CD4-positive, CD25-positive, alpha-beta regulatory T cell (primary cell): Measurements from ENCODE around the gene WNT10A. TPM values are rescaled to one million over a fixed set of nuclear protein-coding genes. Genes with fewer than 3 reads are reported as not detected.

Source experiments
- ATAC-seq, 2 donors: fragments of 150-1000 bp; cut with Tn5 transposase; one replicate each; pipeline ENCODE4 v1.10.0; 2021; ENCODE audit warnings: low read depth in 2 of 2, moderate number of reproducible peaks in 2 of 2, moderate library complexity in 1 of 2
- DNase-seq, 3 donors: peaks; one replicate each; pipeline versions ENCODE4 v3.0.0 to v3.0.0-alpha.2; 2012 to 2022; ENCODE audit warnings: mixed read lengths in 1 of 3
- H3K27ac ChIP-seq: one replicate; pipeline ENCODE4 v1.7.0; 2013; ENCODE audit warnings: mild to moderate bottlenecking, low read length; ENCODE audit not compliant: insufficient read depth, poor library complexity, severe bottlenecking
- H3K27me3 ChIP-seq: one replicate; pipeline ENCODE4 v1.7.0; 2013; ENCODE audit warnings: low read length; ENCODE audit not compliant: control insufficient read depth, insufficient read depth
- H3K36me3 ChIP-seq: one replicate; pipeline ENCODE4 v1.7.0; 2013; ENCODE audit warnings: mild to moderate bottlenecking, low read length, moderate library complexity; ENCODE audit not compliant: control insufficient read depth, insufficient read depth
- H3K4me1 ChIP-seq: 2 replicates; pipeline ENCODE4 v1.7.0; 2013; ENCODE audit warnings: mild to moderate bottlenecking, low read length; ENCODE audit not compliant: insufficient read depth, control insufficient read depth, poor library complexity, severe bottlenecking
- H3K4me3 ChIP-seq: one replicate; pipeline ENCODE4 v1.7.0; 2013; ENCODE audit warnings: low read depth, mild to moderate bottlenecking, low read length, moderate library complexity
- H3K9me3 ChIP-seq, 2 experiments: 1 replicate in 1 of 2; 2 replicates in 1 of 2; pipeline ENCODE4 v1.7.0; 2013; ENCODE audit warnings: low read length in 2 of 2, mild to moderate bottlenecking in 1 of 2, moderate library complexity in 1 of 2; ENCODE audit not compliant: control insufficient read depth in 2 of 2
- H3K27ac Mint-ChIP-seq, 3 donors: one replicate each; pipeline ENCODE4 v1.8.0; 2020 to 2022; ENCODE audit warnings: mild to moderate bottlenecking in 3 of 3, mixed read lengths in 3 of 3, moderate library complexity in 2 of 3
- H3K27me3 Mint-ChIP-seq: one replicate; pipeline ENCODE4 v1.8.0; 2022; ENCODE audit warnings: mild to moderate bottlenecking, mixed read lengths
- H3K36me3 Mint-ChIP-seq: one replicate; pipeline ENCODE4 v1.8.0; 2020; ENCODE audit warnings: mixed read lengths
- H3K4me1 Mint-ChIP-seq, 4 donors: one replicate each; pipeline ENCODE4 v1.8.0; 2020 to 2022; ENCODE audit warnings: mixed read lengths in 4 of 4, mild to moderate bottlenecking in 1 of 4
- H3K4me3 Mint-ChIP-seq, 4 donors: one replicate each; pipeline ENCODE4 v1.8.0; 2020 to 2022; ENCODE audit warnings: mild to moderate bottlenecking in 4 of 4, mixed read lengths in 4 of 4, moderate library complexity in 3 of 4
- H3K9me3 Mint-ChIP-seq, 7 donors: one replicate each; pipeline ENCODE4 v1.8.0; 2020 to 2022; ENCODE audit warnings: mixed read lengths in 7 of 7, mild to moderate bottlenecking in 3 of 7, moderate library complexity in 2 of 7
- polyA plus RNA-seq, 4 donors: library from polyadenylated mRNA; unstranded; fragments of 300-500 nt; fragmentation: Illumina TruSeq; gene quantifications; one replicate each; pipeline ENCODE4 v1.2.3, GENCODE V29; 2021
- total RNA-seq: library from RNA; stranded (reverse); gene quantifications from one replicate; pipeline ENCODE4 v1.2.3, GENCODE V29; 2022

WNT10A gene
- total and polyA plus RNA-seq, 5 donors from 2014 or later = 6.3 to 11.0 (median 9.9) TPM

GRCh38 chr2:218858671-218859555 is 21.7 kb upstream of the WNT10A start:
- Histone ChIP-seq H3K4me3 (no peak overlapping the region), H3K9me3 (no peaks in the 10 kb centered on the region), H3K27ac (no peak overlapping the region), H3K36me3 (no peaks in the 10 kb centered on the region), H3K4me1 (peaks cover 17% of the 10 kb centered on the region), H3K27me3 (peaks cover 36% of the 10 kb centered on the region)
- Mint-ChIP-seq H3K4me1 (peaks cover 0 to 34% (median 11%) of the 10 kb centered on the region in 4 donors), H3K27ac (no peak overlapping the region), H3K4me3 (peak overlapping the region in 3 of 4 donors; percentile 40 to 81 (median 69)), H3K27me3 (peaks cover 82% of the 10 kb centered on the region), H3K9me3 (peaks cover 0 to 6% (median 0%) of the 10 kb centered on the region in 7 donors), H3K36me3 (no peaks in the 10 kb centered on the region)
- ATAC-seq = no peak
- DNase-seq = no peak

- peaks cover 83% of the 10 kb centered on the region for H3K27me3 Mint-ChIP-seq
- peaks cover 17% of the 10 kb centered on the region for H3K4me1 ChIP-seq
- H3K36me3 Mint-ChIP-seq = no peaks in the 10 kb centered on the region
- H3K27me3 ChIP-seq = peaks cover 33% of the 10 kb centered on the region
- H3K27ac ChIP-seq = no peak within 1 kb of the TSS
- H3K9me3 ChIP-seq = no peaks in the 10 kb centered on the region
- peak within 1 kb of the TSS in 3 of 4 donors; percentile 40 to 81 (median 69) for H3K4me3 Mint-ChIP-seq
- H3K4me3 ChIP-seq = no peak within 1 kb of the TSS
- ATAC-seq (peak in 1 of 2 donors; percentile 16), DNase-seq (no peak)
- H3K36me3 ChIP-seq = no peaks in the 10 kb centered on the region
- peaks cover 0 to 34% (median 11%) of the 10 kb centered on the region in 4 donors for H3K4me1 Mint-ChIP-seq
- peak within 1 kb of the TSS in 1 of 3 donors; percentile 26 for H3K27ac Mint-ChIP-seq
- peaks cover 0 to 6% (median 0%) of the 10 kb centered on the region in 7 donors for H3K9me3 Mint-ChIP-seq
Measured at GRCh38 chr2:218859556-218859987, 21.1 kb upstream of the WNT10A start, which contains the start of gene WNT6. TSS of gene WNT6 (plus strand) at chr2:218859805. CDS start at chr2:218860038, 233 bp downstream.

- peaks cover 0 to 5% (median 0%) of the 10 kb centered on the region in 7 donors for H3K9me3 Mint-ChIP-seq
- Histone ChIP-seq H3K4me3 (no peak overlapping the region), H3K36me3 (no peaks in the 10 kb centered on the region), H3K9me3 (no peaks in the 10 kb centered on the region), H3K27ac (no peak overlapping the region), H3K27me3 (peaks cover 33% of the 10 kb centered on the region), H3K4me1 (peaks cover 17% of the 10 kb centered on the region)
- no peaks in the 10 kb centered on the region for H3K36me3 Mint-ChIP-seq
- H3K4me1 Mint-ChIP-seq = peaks cover 0 to 34% (median 11%) of the 10 kb centered on the region in 4 donors
- H3K27me3 Mint-ChIP-seq = peaks cover 81% of the 10 kb centered on the region
- peak overlapping the region in 2 of 4 donors; percentile 64 to 74 for H3K4me3 Mint-ChIP-seq
- no peak for DNase-seq
- peak overlapping the region in 1 of 3 donors; percentile 26 for H3K27ac Mint-ChIP-seq
- ATAC-seq = no peak
Measured at GRCh38 chr2:218859988-218860831, 20.4 kb upstream of the WNT10A start.

DNA sequence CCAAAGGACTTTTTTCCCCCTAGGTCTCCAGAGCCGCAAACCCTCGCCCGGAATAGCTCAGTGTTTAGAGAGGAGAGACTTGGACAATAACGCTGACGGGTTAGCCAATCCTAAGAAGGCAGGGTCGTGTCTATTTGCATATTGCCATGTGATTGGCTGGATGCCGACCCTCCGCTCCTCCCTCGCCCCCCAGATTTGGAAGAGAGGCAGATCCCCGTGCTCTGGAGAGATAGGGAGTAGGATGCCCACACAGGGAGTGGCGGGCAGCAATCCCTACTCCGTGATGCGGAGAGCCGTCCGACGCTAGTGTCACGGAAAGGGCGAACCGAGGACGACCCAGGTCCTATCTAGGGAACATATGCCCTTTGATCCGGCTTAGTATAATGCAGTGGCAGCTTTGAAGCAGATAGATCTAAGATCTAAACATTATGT is 19.7 kb upstream of the WNT10A start:
- H3K27ac Mint-ChIP-seq = no peak overlapping the region
- H3K4me1 ChIP-seq = peaks cover 17% of the 10 kb centered on the region
- no peak overlapping the region for H3K27ac ChIP-seq
- no peaks in the 10 kb centered on the region for H3K36me3 Mint-ChIP-seq
- no peaks in the 10 kb centered on the region for H3K9me3 ChIP-seq
- peak overlapping the region in 1 of 4 donors; percentile 50 for H3K4me3 Mint-ChIP-seq
- peaks cover 0 to 34% (median 11%) of the 10 kb centered on the region in 4 donors for H3K4me1 Mint-ChIP-seq
- H3K4me3 ChIP-seq = no peak overlapping the region
- no peaks in the 10 kb centered on the region for H3K36me3 ChIP-seq
- peaks cover 29% of the 10 kb centered on the region for H3K27me3 ChIP-seq
- ATAC-seq = no peak
- peaks cover 0 to 4% (median 0%) of the 10 kb centered on the region in 7 donors for H3K9me3 Mint-ChIP-seq
- peaks cover 74% of the 10 kb centered on the region for H3K27me3 Mint-ChIP-seq
- no peak for DNase-seq

- Mint-ChIP-seq H3K36me3 (no peaks in the 10 kb centered on the region), H3K27ac (no peak overlapping the region), H3K9me3 (peaks cover 0 to 4% (median 0%) of the 10 kb centered on the region in 7 donors), H3K27me3 (peaks cover 74% of the 10 kb centered on the region), H3K4me1 (peaks cover 0 to 29% (median 10%) of the 10 kb centered on the region in 4 donors), H3K4me3 (peak overlapping the region in 1 of 4 donors; percentile 58)
- Histone ChIP-seq H3K9me3 (no peaks in the 10 kb centered on the region), H3K27ac (no peak overlapping the region), H3K4me3 (no peak overlapping the region), H3K27me3 (peaks cover 28% of the 10 kb centered on the region), H3K36me3 (no peaks in the 10 kb centered on the region), H3K4me1 (peaks cover 17% of the 10 kb centered on the region)
- ATAC-seq = no peak
- no peak for DNase-seq
Measured at GRCh38 chr2:218861645-218862318, 18.9 kb upstream of the WNT10A start.

DNA sequence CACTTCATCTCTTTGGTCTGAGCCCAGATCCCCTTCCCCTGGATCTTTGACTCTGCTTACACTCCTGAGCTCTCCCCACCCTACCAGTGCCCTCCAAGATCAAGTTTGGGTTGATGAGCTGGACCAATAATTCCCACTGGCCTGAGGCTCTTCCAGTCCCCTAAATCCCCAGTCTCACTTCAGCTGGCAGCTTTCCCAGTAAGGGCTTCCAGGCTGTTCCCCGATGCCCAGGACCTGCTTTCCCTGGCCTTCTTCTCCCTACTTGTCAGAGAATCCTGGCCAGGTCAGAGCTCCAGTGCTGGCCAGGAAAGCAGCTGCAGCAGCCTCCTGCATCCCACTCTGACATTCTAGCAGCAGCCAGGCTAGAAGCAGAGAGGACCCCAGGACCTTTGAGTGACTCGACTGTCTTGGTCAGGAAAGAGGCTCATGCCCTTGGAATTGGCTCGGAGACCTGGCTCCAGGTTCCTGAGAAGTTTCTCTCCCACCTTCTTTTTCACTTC is 17.6 kb upstream of the WNT10A start:
- Mint-ChIP-seq H3K27ac (peak overlapping the region in 1 of 3 donors; percentile 85), H3K9me3 (peaks cover 0 to 3% (median 0%) of the 10 kb centered on the region in 7 donors), H3K4me1 (peaks cover 0 to 26% (median 10%) of the 10 kb centered on the region in 4 donors), H3K27me3 (peaks cover 68% of the 10 kb centered on the region), H3K4me3 (no peak overlapping the region), H3K36me3 (no peaks in the 10 kb centered on the region)
- peaks cover 17% of the 10 kb centered on the region for H3K4me1 ChIP-seq
- no peak overlapping the region for H3K4me3 ChIP-seq
- DNase-seq (no peak), ATAC-seq (no peak)
- peaks cover 24% of the 10 kb centered on the region for H3K27me3 ChIP-seq
- no peaks in the 10 kb centered on the region for H3K9me3 ChIP-seq
- H3K27ac ChIP-seq = no peak overlapping the region
- no peaks in the 10 kb centered on the region for H3K36me3 ChIP-seq

- no peak overlapping the region for H3K27ac Mint-ChIP-seq
- peaks cover under 1 to 13% (median 10%) of the 10 kb centered on the region in 4 donors for H3K4me1 Mint-ChIP-seq
- H3K36me3 ChIP-seq = no peaks in the 10 kb centered on the region
- no peaks in the 10 kb centered on the region for H3K9me3 ChIP-seq
- H3K36me3 Mint-ChIP-seq = no peaks in the 10 kb centered on the region
- no peak overlapping the region for H3K4me3 Mint-ChIP-seq
- H3K9me3 Mint-ChIP-seq = peaks cover 0 to 3% (median 0%) of the 10 kb centered on the region in 7 donors
- peaks cover 19% of the 10 kb centered on the region for H3K27me3 ChIP-seq
- no peak overlapping the region for H3K27ac ChIP-seq
- no peak for DNase-seq
- H3K4me1 ChIP-seq = peaks cover 4% of the 10 kb centered on the region
- no peak for ATAC-seq
- peaks cover 75% of the 10 kb centered on the region for H3K27me3 Mint-ChIP-seq
- H3K4me3 ChIP-seq = no peak overlapping the region
Measured at GRCh38 chr2:218865396-218865795, 15.3 kb upstream of the WNT10A start.
